ENCODE measurements around the gene IQCE. TPM values are rescaled to one million over a fixed set of nuclear protein-coding genes. Genes with fewer than 3 reads are reported as not detected.
A peak's percentile ranks its signal among the peaks of the same experiment; 100 is the strongest.

Gene IQCE
- total RNA-seq, 1 experiment from 2014 or later, result 21.4 TPM

- no peak overlapping the region for H2AFZ ChIP-seq (ENCODE audit: low read depth, low read length, poor library complexity, severe bottlenecking)
- ChIA-PET POLR2A (no interaction called here), CTCF (no interaction called here), RAD21 (ENCODE audit: low non-redundant PET in 1 of 2, low total read pairs in 2 of 2, uncharacterized antibody in 2 of 2, unreplicated experiment in 2 of 2) (no interaction called here)
- no TSS peak for BruUV-seq (replicated peaks)
- H3K27me3 ChIP-seq (ENCODE audit: insufficient read depth, low read length), result no peaks in the 10 kb centered on the region
- H3K9ac ChIP-seq (ENCODE audit: low read length), result no peak overlapping the region
- no peaks in the 10 kb centered on the region for H3K4me1 ChIP-seq (ENCODE audit: control insufficient read depth in 1 of 2, insufficient read depth in 2 of 2, low read length in 2 of 2)
- H3K36me3 ChIP-seq (ENCODE audit: control insufficient read depth in 1 of 2, insufficient read depth in 2 of 2, low read length in 2 of 2), result peaks cover 3 to 8% of the 10 kb centered on the region in 2 experiments; a peak in 2 of 4 replicates
- H3K4me3 ChIP-seq (replicated peaks in 1 of 2; ENCODE audit: low read depth in 1 of 2, low read length in 2 of 2), result no peak overlapping the region
- no peaks in the 10 kb centered on the region for H3K79me2 ChIP-seq (ENCODE audit: insufficient read depth, low read length)
- no peaks in the 10 kb centered on the region for H3K9me3 ChIP-seq (ENCODE audit: control insufficient read depth in 1 of 2, insufficient read depth in 1 of 2, low read depth in 1 of 2, low read length in 2 of 2)
- no peak overlapping the region for H3K4me2 ChIP-seq (ENCODE audit: low read length)
- ATAC-seq (peak; percentile 55), DNase-seq (ENCODE audit: low read depth, low spot score) (no peak)
- no peaks in the 10 kb centered on the region for H3K9me2 ChIP-seq (ENCODE audit: insufficient read depth)
- no peaks in the 10 kb centered on the region for H4K20me1 ChIP-seq (ENCODE audit: insufficient read depth)
- TF ChIP-seq SRF (IDR thresholded peaks at IDR 0.05; ENCODE audit: low read depth) (no peak), EZH2phosphoT487 (IDR thresholded peaks at IDR 0.05; ENCODE audit: borderline replicate concordance) (no peak)
- intact Hi-C loops (cut with micrococcal nuclease), result no loop called here
- H3K27ac ChIP-seq (ENCODE audit: low read depth, low read length), result no peak overlapping the region
Observed at GRCh38 chr7:2601065-2601464, 42.3 kb downstream of the IQCE start.

- H3K9ac ChIP-seq (ENCODE audit: low read length), result no peak overlapping the region
- H3K4me3 ChIP-seq (replicated peaks in 1 of 2; ENCODE audit: low read depth in 1 of 2, low read length in 2 of 2), result no peak overlapping the region
- TF ChIP-seq, protein P1, sequence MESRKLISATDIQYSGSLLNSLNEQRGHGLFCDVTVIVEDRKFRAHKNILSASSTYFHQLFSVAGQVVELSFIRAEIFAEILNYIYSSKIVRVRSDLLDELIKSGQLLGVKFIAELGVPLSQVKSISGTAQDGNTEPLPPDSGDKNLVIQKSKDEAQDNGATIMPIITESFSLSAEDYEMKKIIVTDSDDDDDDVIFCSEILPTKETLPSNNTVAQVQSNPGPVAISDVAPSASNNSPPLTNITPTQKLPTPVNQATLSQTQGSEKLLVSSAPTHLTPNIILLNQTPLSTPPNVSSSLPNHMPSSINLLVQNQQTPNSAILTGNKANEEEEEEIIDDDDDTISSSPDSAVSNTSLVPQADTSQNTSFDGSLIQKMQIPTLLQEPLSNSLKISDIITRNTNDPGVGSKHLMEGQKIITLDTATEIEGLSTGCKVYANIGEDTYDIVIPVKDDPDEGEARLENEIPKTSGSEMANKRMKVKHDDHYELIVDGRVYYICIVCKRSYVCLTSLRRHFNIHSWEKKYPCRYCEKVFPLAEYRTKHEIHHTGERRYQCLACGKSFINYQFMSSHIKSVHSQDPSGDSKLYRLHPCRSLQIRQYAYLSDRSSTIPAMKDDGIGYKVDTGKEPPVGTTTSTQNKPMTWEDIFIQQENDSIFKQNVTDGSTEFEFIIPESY (IDR thresholded peaks at IDR 0.05; ENCODE audit: extremely low read depth, insufficient replicate concordance, low read length), result no peak
- no peak for TF ChIP-seq EZH2 (IDR thresholded peaks at IDR 0.05)
- TF ChIP-seq SP1 (IDR thresholded peaks at IDR 0.05; ENCODE audit: low read depth), result no peak
- no peak for TF ChIP-seq SRF (IDR thresholded peaks at IDR 0.05; ENCODE audit: low read depth)
- no peak for TF ChIP-seq EZH2phosphoT487 (IDR thresholded peaks at IDR 0.05; ENCODE audit: borderline replicate concordance)
- TF ChIP-seq POLR2A (IDR thresholded peaks at IDR 0.05; ENCODE audit: borderline replicate concordance, extremely low read depth, insufficient read depth, insufficient read length), result no peak
- no peak for TF ChIP-seq POLR2AphosphoS5 (IDR thresholded peaks at IDR 0.05; ENCODE audit: low read depth, low read length)
- TF ChIP-seq CBX3 (IDR thresholded peaks at IDR 0.05; ENCODE audit: low read depth), result no peak
- ChIA-PET POLR2A (no interaction called here), RAD21 (ENCODE audit: low non-redundant PET in 1 of 2, low total read pairs in 2 of 2, uncharacterized antibody in 2 of 2, unreplicated experiment in 2 of 2) (no interaction called here), CTCF (no interaction called here)
- no TSS peak for BruUV-seq (replicated peaks)
- no peaks in the 10 kb centered on the region for H3K27me3 ChIP-seq (ENCODE audit: insufficient read depth, low read length)
- H3K9me2 ChIP-seq (ENCODE audit: insufficient read depth), result no peaks in the 10 kb centered on the region
- H3K79me2 ChIP-seq (ENCODE audit: insufficient read depth, low read length), result no peaks in the 10 kb centered on the region
- no peak overlapping the region for H2AFZ ChIP-seq (ENCODE audit: low read depth, low read length, poor library complexity, severe bottlenecking)
- DNase-seq (ENCODE audit: low read depth, low spot score) (no peak), ATAC-seq (no peak)
- H4K20me1 ChIP-seq (ENCODE audit: insufficient read depth), result no peaks in the 10 kb centered on the region
- peaks cover 3 to 8% of the 10 kb centered on the region in 2 experiments; a peak in 2 of 4 replicates for H3K36me3 ChIP-seq (ENCODE audit: control insufficient read depth in 1 of 2, insufficient read depth in 2 of 2, low read length in 2 of 2)
- H3K9me3 ChIP-seq (ENCODE audit: control insufficient read depth in 1 of 2, insufficient read depth in 1 of 2, low read depth in 1 of 2, low read length in 2 of 2), result no peaks in the 10 kb centered on the region
- intact Hi-C loops (cut with micrococcal nuclease), result no loop called here
- H3K27ac ChIP-seq (ENCODE audit: low read depth, low read length), result no peak overlapping the region
- H3K4me2 ChIP-seq (ENCODE audit: low read length), result no peak overlapping the region
- no peaks in the 10 kb centered on the region for H3K4me1 ChIP-seq (ENCODE audit: control insufficient read depth in 1 of 2, insufficient read depth in 2 of 2, low read length in 2 of 2)
Observed at GRCh38 chr7:2601907-2602306, 43.1 kb downstream of the IQCE start.
